K562 (cell line): ENCODE measurements around the gene UBE2J2. TPM values are rescaled to one million over a fixed set of nuclear protein-coding genes. Genes with fewer than 3 reads are reported as not detected.

Source experiments
- ATAC-seq: fragments of 200-7000 bp; cut with Tn5 transposase; 3 replicates; pipeline ENCODE4 v1.9.1; 2020; ENCODE audit warnings: moderate library complexity
- BruUV-seq: library from RNA; stranded (reverse); fragments of 400-500 nt; replicated peaks from 2 replicates; lab custom pipeline; 2021; lab: Mats Ljungman, UMichigan
- CTCF ChIA-PET: fragments of 300-600 bp; formaldehyde crosslinking; extraction: SDS; loops from one replicate; lab custom pipeline; 2021; ENCODE audit warnings: low intra/inter-chr PET ratio; lab: Yijun Ruan, JAX
- POLR2A ChIA-PET: fragments of 300-600, 350-650 bp; sonication (Branson Sonifier 250); formaldehyde crosslinking; extraction: SDS; loops from one replicate; lab custom pipeline; 2021; ENCODE audit warnings: antibody characterized with exemption, inconsistent platforms; lab: Yijun Ruan, JAX
- DNase-seq, 4 experiments: peaks; one replicate each; pipeline versions ENCODE4 v3.0.0 to v3.0.0-alpha.2; 2011 to 2018; ENCODE audit warnings: low spot score in 3 of 4, mixed read lengths in 3 of 4; ENCODE audit errors: extremely low read depth in 1 of 4
- FAIRE-seq: peaks from 2 replicates; lab custom pipeline; 2011; peaks lifted over from hg19 to GRCh38; lab: Jason Lieb, UNC
- H2AFZ ChIP-seq: 2 replicates; pipeline ENCODE4 v1.6.0; 2011; ENCODE audit warnings: low read depth, low read length, control low read depth, inconsistent platforms
- H3K27ac ChIP-seq: fragments of 200-600 bp; 3 replicates; pipeline ENCODE4 v1.8.0; 2011; ENCODE audit warnings: low read depth, mild to moderate bottlenecking, control low read depth, inconsistent platforms, low read length, moderate library complexity, mixed read lengths; ENCODE audit errors: extremely low read depth
- H3K27me3 ChIP-seq, 2 experiments: fragments of 300-600 bp in 1 of 2; 2 replicates in 1 of 2; 3 replicates in 1 of 2; pipeline versions ENCODE4 v1.6.0 to v1.8.0; 2011; ENCODE audit warnings: inconsistent platforms in 2 of 2, low read length in 2 of 2, mild to moderate bottlenecking in 1 of 2, mixed read lengths in 1 of 2, moderate library complexity in 1 of 2; ENCODE audit not compliant: control insufficient read depth in 2 of 2, insufficient read depth in 2 of 2
- H3K36me3 ChIP-seq: fragments of 300-600 bp; 3 replicates; pipeline ENCODE4 v1.8.0; 2011; ENCODE audit warnings: mild to moderate bottlenecking, low read length, inconsistent platforms; ENCODE audit not compliant: control insufficient read depth, insufficient read depth
- H3K4me1 ChIP-seq, 2 experiments: fragments of 200-600 bp in 1 of 2; replicated peaks in 1 of 2; 2 replicates in 1 of 2; 3 replicates in 1 of 2; pipeline versions ENCODE4 v1.5.1 to v1.8.0; 2011; ENCODE audit warnings: inconsistent platforms in 2 of 2, low read length in 2 of 2, mild to moderate bottlenecking in 1 of 2, mixed read lengths in 1 of 2, moderate library complexity in 1 of 2; ENCODE audit not compliant: control insufficient read depth in 2 of 2, insufficient read depth in 2 of 2
- H3K4me2 ChIP-seq: 2 replicates; pipeline ENCODE4 v1.6.1; 2011; ENCODE audit warnings: low read length, control low read depth, inconsistent platforms, mixed read lengths; ENCODE audit not compliant: insufficient read depth
- H3K4me3 ChIP-seq: fragments of 200-600 bp; sonication (generic), shearing (Covaris generic); 2 replicates; pipeline ENCODE4 v1.5.1; 2016; ENCODE audit warnings: control low read depth, inconsistent platforms
- H3K79me2 ChIP-seq: fragments of 200-600 bp; 3 replicates; pipeline ENCODE4 v1.8.0; 2011; ENCODE audit warnings: low read length, inconsistent platforms; ENCODE audit not compliant: control insufficient read depth, insufficient read depth
- H3K9ac ChIP-seq, 2 experiments: 2 replicates each; pipeline versions ENCODE4 v1.6.0 to v1.6.1; 2011; ENCODE audit warnings: low read depth in 2 of 2, low read length in 2 of 2, control low read depth in 1 of 2, inconsistent platforms in 1 of 2, mild to moderate bottlenecking in 1 of 2, mixed read lengths in 1 of 2; ENCODE audit not compliant: insufficient read depth in 1 of 2
- H3K9me1 ChIP-seq: one replicate; pipeline ENCODE4 v1.6.0; 2011; ENCODE audit warnings: inconsistent platforms, mild to moderate bottlenecking, low read length, moderate library complexity; ENCODE audit not compliant: control insufficient read depth, insufficient read depth
- H3K9me3 ChIP-seq: replicated peaks from 2 replicates; pipeline ENCODE4 v1.5.1; 2011; ENCODE audit warnings: low read depth, low read length, inconsistent platforms; ENCODE audit not compliant: control insufficient read depth, insufficient read depth
- H4K20me1 ChIP-seq: replicated peaks from 2 replicates; pipeline ENCODE4 v1.6.1; 2011; ENCODE audit warnings: low read length, inconsistent platforms, mixed read lengths; ENCODE audit not compliant: control insufficient read depth, insufficient read depth
- POLR2G ChIP-seq: fragments of 200-400 bp; formaldehyde crosslinking; IDR thresholded peaks from 2 replicates; pipeline ENCODE4 v1.6.1; 2017; ENCODE audit warnings: low read depth, mild to moderate bottlenecking, antibody characterized with exemption, low read length, moderate library complexity
- PRDM10 ChIP-seq: fragments of 450-650 bp; IDR thresholded peaks from 2 replicates; pipeline ENCODE4 v1.6.1; 2018; ENCODE audit not compliant: partially characterized antibody
- RBFOX2 ChIP-seq: fragments of 200-400 bp; formaldehyde crosslinking; IDR thresholded peaks from 2 replicates; pipeline ENCODE4 v1.6.1; 2017; ENCODE audit warnings: low read depth, mild to moderate bottlenecking, low read length, moderate library complexity
- THAP7 ChIP-seq: fragments of 250-450 bp; sonication (Bioruptor Pico); IDR thresholded peaks from 2 replicates; pipeline ENCODE4 v1.5.0; 2021
- THRA ChIP-seq: fragments of 450-650 bp; IDR thresholded peaks from 2 replicates; pipeline ENCODE4 v1.6.1; 2017; ENCODE audit warnings: mild to moderate bottlenecking, moderate library complexity
- ZNF197 ChIP-seq: fragments of 200-800 bp; sonication (Bioruptor generic); IDR thresholded peaks from 2 replicates; pipeline ENCODE4 v1.6.1; 2016; ENCODE audit warnings: low read depth, missing genetic modification characterization, missing compliant biosample characterization
- WGBS: fragments of 100-300 bp; shearing (Covaris generic); methylation state at CpG from one replicate; pipeline ENCODE4 v1.1.6; 2016; ENCODE audit warnings: low coverage, mixed read lengths; ENCODE audit not compliant: insufficient coverage; ENCODE audit errors: missing lambda C conversion rate; 5-methylcytosine and 5-hydroxymethylcytosine counted together
- in situ Hi-C: fragments of 300-500 bp; cut with MboI; formaldehyde crosslinking; loops from 4 replicates; pipeline ENCODE4 v1.15.0; 2018; ENCODE audit warnings: inconsistent platforms, mixed read lengths
- intact Hi-C: fragments of 100-400 bp; cut with micrococcal nuclease; formaldehyde crosslinking; loops from 2 replicates; pipeline ENCODE4 v1.14.2; 2022
- polyA plus RNA-seq, 8 experiments: library from polyadenylated mRNA; depleted of rRNA in 4 of 8; stranded (reverse) in 5 of 8; unstranded in 3 of 8; fragments of >200 nt; fragmentation: Nextera tagmentation in 2 of 8; fragmentation: Illumina TruSeq in 1 of 8; extraction: Ambion mirVana in 2 of 8; extraction: Trizol in 1 of 8; gene quantifications; 2 replicates each; pipeline versions ENCODE4 v1.2.1 to v1.2.3, GENCODE V29; 2011 to 2014; ENCODE audit warnings: inconsistent platforms in 1 of 8, missing spikeins in 1 of 8
- total RNA-seq, 7 experiments: library from RNA; depleted of rRNA in 6 of 7; stranded (reverse); fragments of >200 nt in 6 of 7; fragmentation: Illumina TruSeq in 2 of 7; extraction: Trizol in 2 of 7; gene quantifications; 2 replicates each; pipeline versions ENCODE4 v1.2.1 to v1.2.3, GENCODE V29; 2011 to 2021; ENCODE audit warnings: low replicate concordance in 1 of 7
- TF ChIP-seq, protein P1 (sequence below): fragments of 200-800 bp; sonication (Bioruptor generic); IDR thresholded peaks from 2 replicates; pipeline ENCODE4 v1.6.1; 2017; ENCODE audit warnings: missing genetic modification characterization, missing compliant biosample characterization

Gene UBE2J2
- total and polyA plus RNA-seq, 9 of the 15 experiments (the other 6 are each of a cell fraction or from before 2014, with no cell fraction given) = 0.93 to 112 (median 75.5) TPM

- Histone ChIP-seq H3K27ac (no peak overlapping the region), H3K4me2 (no peak overlapping the region), H3K4me1 (peaks cover 0 to 63% of the 10 kb centered on the region in 2 experiments; a peak in 2 of 5 replicates), H2AFZ (no peak overlapping the region), H3K4me3 (no peak overlapping the region), H3K27me3 (no peaks in the 10 kb centered on the region), H3K9me3 (no peaks in the 10 kb centered on the region), H3K9me1 (no peaks in the 10 kb centered on the region), H4K20me1 (peaks cover 9% of the 10 kb centered on the region; the same call in 1 of the 2 replicates), H3K36me3 (peaks cover 97% of the 10 kb centered on the region; the same call in 2 of the 3 replicates), H3K79me2 (peaks cover 49% of the 10 kb centered on the region), H3K9ac (0 out of 4 replicates have a peak overlapping the region, but pooled peaks of 1 of the 2 experiments have one; percentile 2)
- DNase-seq (no peak), ATAC-seq (no peak), FAIRE-seq (no peak)
- BruUV-seq = no TSS peak
- TF ChIP-seq RBFOX2 = 0 out of 2 replicates have a peak, but pooled peaks have one; percentile 38
- peak; percentile 51 for TF ChIP-seq POLR2G
- no peak for TF ChIP-seq THAP7 (CRISPR knock-in tag)
- WGBS = 95% methylated on average over 20 of the region's 21 CpGs
- ChIA-PET POLR2A (interaction anchor here (1.2 kb wide), 1 partner anchor 11 kb away, joined by 3 read pairs; no protein-coding TSS in a partner anchor), CTCF (no interaction called here)
- in situ Hi-C loops (no loop called here), intact Hi-C loops (no loop called here)
These were observed 49.8 kb downstream of the UBE2J2 start for GRCh38 chr1:1223891-1224290.

- Histone ChIP-seq H3K4me1 (peaks cover 0 to 63% of the 10 kb centered on the region in 2 experiments; a peak in 1 of 5 replicates), H3K36me3 (peaks cover 97% of the 10 kb centered on the region; the same call in 2 of the 3 replicates), H3K79me2 (peaks cover 43% of the 10 kb centered on the region), H3K9me3 (no peaks in the 10 kb centered on the region), H3K4me2 (no peak overlapping the region), H2AFZ (no peak overlapping the region), H4K20me1 (peaks cover 9% of the 10 kb centered on the region; the same call in 1 of the 2 replicates), H3K27ac (no peak overlapping the region), H3K9me1 (no peaks in the 10 kb centered on the region), H3K4me3 (no peak overlapping the region), H3K27me3 (no peaks in the 10 kb centered on the region), H3K9ac (no peak overlapping the region)
- DNase-seq = no peak
- CTCF ChIA-PET = no interaction called here
- intact Hi-C loops = no loop called here
- no peak for ATAC-seq
- FAIRE-seq = no peak
- 100% methylated on average over 13 of the region's 15 CpGs for WGBS
- no TSS peak for BruUV-seq
- POLR2A ChIA-PET = interaction anchor here (1.2 kb wide), 1 partner anchor 10 kb away, joined by 3 read pairs; no protein-coding TSS in a partner anchor
- in situ Hi-C loops = no loop called here
- TF ChIP-seq, protein P1, sequence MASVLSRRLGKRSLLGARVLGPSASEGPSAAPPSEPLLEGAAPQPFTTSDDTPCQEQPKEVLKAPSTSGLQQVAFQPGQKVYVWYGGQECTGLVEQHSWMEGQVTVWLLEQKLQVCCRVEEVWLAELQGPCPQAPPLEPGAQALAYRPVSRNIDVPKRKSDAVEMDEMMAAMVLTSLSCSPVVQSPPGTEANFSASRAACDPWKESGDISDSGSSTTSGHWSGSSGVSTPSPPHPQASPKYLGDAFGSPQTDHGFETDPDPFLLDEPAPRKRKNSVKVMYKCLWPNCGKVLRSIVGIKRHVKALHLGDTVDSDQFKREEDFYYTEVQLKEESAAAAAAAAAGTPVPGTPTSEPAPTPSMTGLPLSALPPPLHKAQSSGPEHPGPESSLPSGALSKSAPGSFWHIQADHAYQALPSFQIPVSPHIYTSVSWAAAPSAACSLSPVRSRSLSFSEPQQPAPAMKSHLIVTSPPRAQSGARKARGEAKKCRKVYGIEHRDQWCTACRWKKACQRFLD (CRISPR knock-in tag) = no peak
- TF ChIP-seq PRDM10 = no peak
- TF ChIP-seq ZNF197 (CRISPR knock-in tag) = no peak
- no peak for TF ChIP-seq THRA
These were observed 50.3 kb downstream of the UBE2J2 start for GRCh38 chr1:1223321-1223720.
